Cardiac septum (tissue), 1 donor: ENCODE data around the gene POR. TPM values are rescaled to one million over a fixed set of nuclear protein-coding genes. Genes with fewer than 3 reads are reported as not detected.
"Not testable (repeated sequence)": the region's sequence is repeated elsewhere in the genome, so short reads cannot be mapped to it uniquely, and the experiment has no call there.

ENCODE experiments used
- DNase-seq: peaks from one replicate; pipeline ENCODE4 v3.0.0-alpha.2; 2020; ENCODE audit warnings: low spot score
- intact Hi-C: fragments of 100-400 bp; cut with DNase I; formaldehyde crosslinking; loops from one replicate; pipeline ENCODE4 v1.14.0; 2022
- total RNA-seq: library from RNA; stranded (reverse); fragmentation: NEBNext Ultra II Directional; extraction: Animal tissue kit (Norgen Biotek cat#: 25700); gene quantifications from one replicate; pipeline ENCODE4 v1.2.1, GENCODE V29; 2021
- donor health status: DM: no; HTN: no; CAD: no.

Gene POR
- total RNA-seq, 1 donor from 2014 or later = 39.7 TPM

DNA sequence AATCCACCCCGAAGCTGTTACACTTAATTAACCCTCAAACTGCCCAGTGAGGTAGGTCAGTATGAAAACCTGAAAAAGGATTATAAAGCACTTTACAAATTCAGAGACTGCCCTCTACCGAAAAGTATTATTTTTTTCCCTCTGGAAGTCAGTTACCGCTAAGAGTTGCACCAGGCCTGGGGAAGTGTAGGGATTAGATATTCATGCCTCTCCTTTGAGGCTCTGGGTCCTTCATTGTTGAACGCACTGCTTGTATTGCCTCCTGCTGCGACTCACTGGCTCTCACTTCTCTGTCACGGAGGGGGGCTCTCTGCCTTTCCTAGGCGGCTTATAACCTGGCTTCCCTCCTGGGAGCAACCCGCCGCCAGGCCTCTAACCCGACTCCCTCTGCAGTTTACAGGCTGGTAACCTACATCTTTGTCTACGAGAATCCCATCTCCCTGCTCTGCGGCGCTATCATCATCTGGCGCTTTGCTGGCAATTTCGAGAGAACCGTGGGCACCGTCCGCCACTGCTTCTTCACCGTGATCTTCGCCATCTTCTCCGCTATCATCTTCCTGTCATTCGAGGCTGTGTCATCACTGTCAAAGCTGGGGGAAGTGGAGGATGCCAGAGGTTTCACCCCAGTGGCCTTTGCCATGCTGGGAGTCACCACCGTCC lies 33.4 kb upstream of the POR start:
- no peak for DNase-seq
- intact Hi-C loops = no loop called here

DNA sequence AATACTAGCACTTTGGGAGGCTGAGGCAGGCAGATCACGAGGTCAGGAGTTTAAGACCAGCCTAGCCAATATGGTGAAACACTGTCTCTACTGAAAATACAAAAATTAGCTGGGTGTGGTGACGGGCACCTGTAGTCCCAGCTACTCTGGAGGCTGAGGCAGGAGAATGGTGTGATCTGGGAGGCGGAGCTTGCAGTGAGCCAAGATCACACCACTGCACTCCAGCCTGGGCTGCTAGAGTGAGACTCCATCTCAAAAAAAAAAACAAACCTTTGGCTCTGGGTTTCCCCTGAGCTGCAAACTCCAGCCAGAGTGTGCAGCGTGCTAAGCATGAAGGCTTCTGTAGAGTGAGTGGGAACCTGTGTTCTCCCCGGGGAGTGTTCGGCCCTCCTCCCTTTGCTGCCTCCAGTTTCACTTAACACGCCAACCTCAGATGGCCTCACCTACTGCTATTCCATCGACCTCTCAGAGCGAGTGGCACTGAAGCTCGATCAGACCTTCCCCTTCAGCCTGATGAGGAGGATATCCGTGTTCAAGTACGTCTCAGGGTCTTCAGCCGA lies 31.6 kb upstream of the POR start:
- DNase-seq, intact Hi-C loops: not testable (repeated sequence)

DNA sequence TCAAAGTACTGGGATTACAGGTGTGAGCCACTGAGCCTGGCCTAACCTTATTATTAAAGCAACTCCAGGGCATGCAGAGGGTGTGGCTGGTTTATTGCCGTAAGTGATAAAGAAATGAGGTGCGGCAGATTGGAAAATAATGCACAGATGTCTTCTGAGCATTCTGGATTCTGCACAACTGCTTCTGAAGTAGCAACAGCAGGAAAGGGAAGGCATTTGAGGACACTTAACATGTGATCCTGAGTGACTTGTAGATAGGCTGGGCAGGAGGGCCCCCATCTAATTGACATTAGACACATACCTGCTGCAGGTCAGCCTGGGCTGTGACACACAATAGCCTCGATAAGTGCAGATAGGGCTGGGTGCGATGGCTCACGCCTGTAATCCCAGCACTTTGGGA lies 30.5 kb upstream of the POR start:
- intact Hi-C loops = no loop called here
- DNase-seq = no peak

DNA sequence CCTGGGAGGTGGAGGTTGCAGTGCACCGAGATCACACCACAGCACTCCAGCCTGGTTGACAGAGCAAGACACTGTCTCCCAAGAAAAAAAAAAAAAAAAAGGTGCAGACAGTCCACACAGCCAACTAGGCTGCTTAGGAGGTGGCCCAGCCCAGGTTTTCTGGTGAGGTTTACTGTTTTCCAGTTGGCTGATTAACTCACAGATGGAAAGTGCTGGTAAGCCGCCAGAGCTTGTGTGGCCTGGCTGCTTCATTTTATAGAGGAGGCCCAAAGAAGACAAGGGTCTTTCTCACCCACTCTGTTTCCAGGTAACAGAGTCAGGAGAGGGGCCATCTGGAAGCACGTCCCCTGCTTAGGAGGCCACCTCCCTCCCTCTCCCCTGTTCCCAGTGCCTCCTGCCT lies 29.9 kb upstream of the POR start:
- intact Hi-C loops = no loop called here
- no peak for DNase-seq

DNA sequence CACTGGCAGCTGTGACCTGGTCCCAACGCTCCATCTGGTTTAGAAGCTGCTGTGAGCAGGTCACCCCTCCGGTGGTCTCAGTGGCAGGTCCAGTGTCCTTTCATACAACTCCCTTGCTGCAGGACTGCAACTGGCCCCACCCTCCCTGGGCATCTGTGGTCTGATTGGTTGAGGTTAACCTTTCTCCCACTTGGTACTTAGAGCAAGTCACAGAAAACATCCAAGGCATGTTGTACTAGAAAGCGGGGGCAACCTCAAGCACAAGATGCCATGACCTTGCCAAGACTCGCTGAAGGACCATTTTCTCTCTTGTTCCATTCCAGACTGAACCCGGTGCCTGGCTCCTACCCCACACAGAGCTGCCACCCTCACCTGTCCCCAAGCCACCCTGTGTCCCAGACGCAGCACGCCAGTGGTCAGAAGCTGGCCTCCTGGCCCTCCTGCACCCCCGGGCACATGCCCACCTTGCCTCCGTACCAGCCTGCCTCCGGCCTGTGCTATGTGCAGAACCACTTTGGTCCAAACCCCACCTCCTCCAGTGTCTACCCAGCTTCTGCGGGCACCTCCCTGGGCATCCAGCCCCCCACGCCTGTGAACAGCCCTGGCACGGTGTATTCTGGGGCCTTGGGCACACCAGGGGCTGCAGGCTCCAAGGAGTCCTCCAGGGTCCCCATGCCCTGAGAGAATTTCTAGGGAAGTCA lies 27.1 kb upstream of the POR start:
- no peak for DNase-seq
- intact Hi-C loops = no loop called here

DNA sequence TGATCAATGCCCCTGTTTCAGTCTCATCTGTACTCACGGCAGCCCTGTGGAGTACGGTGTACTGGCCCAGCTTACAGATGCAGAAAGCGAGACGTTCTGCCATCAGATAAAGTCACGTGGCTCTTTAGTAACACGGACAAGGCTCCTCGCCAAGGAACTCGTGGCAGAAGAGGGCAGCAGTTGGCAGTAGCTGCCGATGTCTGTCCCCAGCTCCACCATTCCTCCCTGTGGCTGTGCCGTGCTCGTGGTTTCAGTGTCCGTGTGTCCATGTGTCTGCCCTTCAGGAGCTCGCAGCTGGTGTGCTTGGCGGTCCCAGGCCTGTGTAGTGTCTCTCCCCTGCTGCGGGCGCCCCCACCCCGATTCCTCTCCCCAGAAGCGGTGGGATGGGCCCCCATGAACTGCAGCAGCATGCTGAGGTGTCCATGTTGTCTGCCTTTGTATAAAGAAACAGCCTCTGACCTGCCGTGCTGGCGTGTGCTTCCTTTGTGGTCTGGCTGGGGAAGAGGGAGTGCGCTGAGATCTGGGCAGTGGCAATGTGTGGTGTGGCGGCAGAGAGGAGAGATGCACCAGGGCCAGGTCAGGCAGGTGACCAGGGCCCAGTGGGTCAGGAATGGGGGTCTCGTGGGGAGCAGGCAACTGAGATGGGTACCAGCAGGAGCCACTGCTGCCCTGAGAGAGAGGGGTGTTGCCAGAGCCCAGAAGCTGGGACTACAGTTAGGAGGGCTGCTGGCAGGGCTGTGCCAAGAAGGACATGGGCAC lies 26.3 kb upstream of the POR start:
- intact Hi-C loops = no loop called here
- DNase-seq = no peak

DNA sequence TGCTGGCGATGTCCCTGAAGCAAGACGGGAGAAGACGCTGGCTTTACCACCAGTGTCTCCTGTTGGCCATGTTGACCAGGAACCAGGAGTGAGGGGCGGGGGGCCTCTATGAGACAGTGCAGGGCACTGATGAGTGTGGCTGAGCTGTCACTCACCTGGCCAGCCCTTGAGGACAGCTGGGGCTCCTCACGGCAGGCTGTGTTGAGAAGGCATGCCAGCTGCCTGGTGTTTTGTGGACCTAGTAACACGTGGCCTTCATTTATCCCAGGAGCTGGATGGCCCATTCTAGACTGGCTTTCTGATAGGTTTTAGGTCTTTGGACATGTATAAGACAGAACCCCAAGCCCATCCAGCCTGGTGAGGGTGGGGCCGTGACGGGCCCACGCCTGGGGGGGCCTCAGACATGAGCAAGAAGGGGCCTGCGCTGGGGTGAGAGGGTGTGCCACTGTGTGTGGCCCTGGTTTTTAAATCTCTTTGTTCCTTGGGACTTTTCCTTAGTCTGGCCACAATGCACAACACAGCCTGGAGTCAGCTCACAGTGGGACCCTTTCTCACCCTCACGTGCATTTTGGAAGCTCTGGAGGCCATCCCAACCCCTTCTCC lies 25.6 kb upstream of the POR start:
- DNase-seq = no peak
- intact Hi-C loops = no loop called here

DNA sequence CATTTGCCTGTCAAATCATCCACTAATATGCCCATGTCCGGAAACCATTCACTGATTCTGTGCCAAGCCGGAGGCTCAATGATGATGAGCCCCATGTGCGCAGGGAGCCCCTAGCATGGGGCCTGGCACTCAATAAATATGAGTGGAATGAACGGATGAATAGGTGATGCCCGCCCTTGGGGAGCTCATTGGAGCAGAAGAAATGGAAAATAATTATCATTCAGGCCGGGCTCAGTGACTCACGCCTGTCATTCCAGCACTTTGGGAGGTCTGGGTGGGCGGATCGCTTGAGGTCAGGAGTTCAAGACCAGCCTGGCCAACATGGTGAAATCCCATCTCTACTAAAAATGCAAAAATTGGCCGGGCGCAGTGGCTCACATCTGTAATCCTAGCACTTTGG lies 25.1 kb upstream of the POR start:
- DNase-seq = no peak
- intact Hi-C loops = no loop called here

DNA sequence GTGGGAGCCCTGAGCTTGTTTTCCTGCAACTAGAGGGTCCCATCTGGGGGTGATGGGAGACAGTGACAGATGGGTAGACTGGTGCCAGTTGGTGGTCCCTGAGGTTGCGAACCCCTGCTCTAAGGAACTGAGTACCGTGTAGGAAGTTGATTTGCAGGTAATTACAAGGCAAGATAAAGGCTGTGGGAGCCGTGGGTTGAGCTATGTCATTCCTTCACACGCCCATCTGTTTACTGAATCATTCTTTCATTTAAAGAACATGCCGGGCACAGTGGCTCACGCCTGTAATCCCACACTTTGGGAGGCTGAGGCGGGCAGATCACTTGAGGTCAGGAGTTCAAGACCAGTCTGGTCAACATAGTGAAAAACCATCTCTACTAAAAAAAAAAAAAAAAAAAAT lies 23.7 kb upstream of the POR start:
- intact Hi-C loops, DNase-seq: not testable (repeated sequence)

DNA sequence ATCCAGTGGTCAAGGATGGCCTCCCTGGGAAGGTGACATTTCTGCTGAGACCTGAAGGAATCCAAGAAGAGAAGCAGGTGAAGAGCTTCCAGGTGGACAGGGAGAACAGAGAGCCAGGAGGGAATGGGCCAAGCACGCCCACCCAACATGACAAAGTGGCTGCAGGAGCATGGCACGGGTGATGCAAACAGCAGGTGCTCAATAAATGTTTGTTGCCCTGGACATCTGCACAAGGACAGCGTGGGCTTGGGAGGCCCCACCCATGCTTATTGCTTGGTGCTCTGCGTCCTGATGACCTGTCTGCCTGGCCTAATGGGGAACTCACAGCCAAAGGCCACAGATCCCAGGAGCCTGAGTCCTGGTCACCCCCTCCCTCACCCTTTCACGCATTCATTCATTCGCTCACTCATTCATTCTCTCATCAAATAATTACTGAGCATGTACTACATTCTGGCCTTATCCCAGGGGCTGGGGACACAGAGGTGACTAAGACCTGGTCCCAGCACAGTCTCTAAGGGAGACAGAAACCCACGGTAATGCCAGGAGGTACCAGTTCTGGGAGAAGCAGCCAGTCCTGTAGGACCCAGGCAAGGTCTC lies 23.0 kb upstream of the POR start:
- intact Hi-C loops = no loop called here
- no peak for DNase-seq

DNA sequence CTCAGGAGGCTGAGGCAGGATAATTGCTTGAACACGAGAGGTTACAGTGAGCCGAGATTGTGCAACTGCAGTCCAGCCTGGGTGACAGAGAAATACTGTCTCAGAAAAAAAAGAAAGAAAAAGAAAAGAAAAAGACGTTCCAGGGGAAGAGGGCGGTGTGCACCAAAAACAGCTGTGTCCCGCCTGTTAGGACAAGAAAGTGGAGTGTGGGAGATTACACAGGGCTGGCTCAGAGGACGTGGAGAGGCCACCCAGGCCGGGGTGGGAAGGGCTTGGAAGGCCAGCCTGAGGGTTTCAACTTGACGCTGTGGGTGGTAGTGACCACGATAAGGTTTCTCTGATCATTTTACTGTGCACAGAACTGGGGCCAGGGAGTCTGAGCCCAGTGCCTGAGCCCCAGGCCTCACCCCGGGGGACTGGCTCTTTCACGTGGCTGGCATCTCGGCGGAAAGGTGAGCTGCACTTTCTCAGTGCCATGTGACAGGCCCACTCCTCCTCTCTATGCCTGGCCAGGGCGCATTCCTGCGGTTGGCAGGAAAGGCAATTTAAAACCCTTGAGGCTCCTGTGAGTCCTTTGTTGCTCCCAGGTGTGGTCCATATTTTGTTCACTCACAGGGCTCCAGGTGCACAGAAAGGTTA lies 22.2 kb upstream of the POR start:
- intact Hi-C loops = no loop called here

DNA sequence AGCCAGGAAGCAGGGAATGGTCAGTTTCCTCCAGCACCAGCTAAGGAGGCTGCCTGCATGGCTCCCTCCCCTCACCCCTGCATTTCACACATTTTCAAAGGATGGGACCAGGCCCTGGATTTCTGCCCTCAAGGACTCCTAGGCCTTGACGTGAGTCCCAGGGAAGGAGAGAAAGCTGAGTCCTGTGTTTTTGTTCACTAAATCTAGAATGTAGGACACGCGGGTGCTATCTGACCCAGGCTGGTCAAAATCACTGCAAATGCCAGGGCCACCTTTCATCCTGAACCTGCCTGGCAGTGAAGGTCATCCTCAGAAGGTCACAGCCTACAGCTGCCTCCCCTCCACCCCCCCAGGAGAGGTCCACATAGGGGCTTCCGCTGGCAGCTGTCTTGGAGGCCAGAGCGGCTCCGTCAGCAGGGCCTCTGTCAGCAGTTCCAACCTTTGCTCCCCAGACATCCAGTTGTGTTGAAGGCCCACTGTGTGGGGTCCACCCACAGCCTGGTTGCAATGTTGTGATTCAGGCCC lies 18.1 kb upstream of the POR start:
- DNase-seq = no peak
- intact Hi-C loops = no loop called here

More for the DNA sequence above, 22.2 kb upstream of the POR start:
- no peak for DNase-seq

DNA sequence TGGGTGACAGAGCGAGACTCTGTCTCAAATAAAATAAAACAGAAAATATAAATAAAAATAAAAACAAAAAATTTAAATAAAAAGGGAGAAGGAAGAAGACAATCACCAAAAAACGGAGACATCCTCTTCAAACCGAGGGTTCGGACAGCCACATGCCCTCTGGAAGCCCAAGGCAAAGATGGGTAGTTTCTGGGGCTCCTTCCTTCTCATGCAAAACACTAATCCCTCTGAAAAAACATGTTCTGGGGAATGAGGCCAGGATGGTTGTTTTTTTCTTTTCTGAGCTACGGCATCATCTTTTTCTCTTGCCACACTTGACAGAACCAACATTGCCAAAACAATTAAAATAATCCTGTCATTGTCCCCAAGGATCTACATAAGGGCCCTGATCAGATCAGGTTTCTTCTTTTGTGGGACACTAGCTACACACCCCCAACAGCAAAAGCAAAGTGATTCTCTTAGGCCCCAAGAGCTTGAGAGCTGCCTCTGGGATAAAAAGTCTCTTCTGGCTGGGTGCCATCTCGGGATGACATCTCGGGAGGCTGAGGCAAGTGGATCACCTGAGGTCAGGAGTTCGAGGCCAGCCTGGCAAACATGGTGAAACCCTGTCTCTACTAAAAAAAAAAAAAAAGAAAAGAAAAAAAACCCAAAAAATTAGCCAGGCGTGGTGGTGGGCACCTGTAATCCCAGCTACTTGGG lies 14.2 kb upstream of the POR start:
- DNase-seq = no peak
- intact Hi-C loops = no loop called here

DNA sequence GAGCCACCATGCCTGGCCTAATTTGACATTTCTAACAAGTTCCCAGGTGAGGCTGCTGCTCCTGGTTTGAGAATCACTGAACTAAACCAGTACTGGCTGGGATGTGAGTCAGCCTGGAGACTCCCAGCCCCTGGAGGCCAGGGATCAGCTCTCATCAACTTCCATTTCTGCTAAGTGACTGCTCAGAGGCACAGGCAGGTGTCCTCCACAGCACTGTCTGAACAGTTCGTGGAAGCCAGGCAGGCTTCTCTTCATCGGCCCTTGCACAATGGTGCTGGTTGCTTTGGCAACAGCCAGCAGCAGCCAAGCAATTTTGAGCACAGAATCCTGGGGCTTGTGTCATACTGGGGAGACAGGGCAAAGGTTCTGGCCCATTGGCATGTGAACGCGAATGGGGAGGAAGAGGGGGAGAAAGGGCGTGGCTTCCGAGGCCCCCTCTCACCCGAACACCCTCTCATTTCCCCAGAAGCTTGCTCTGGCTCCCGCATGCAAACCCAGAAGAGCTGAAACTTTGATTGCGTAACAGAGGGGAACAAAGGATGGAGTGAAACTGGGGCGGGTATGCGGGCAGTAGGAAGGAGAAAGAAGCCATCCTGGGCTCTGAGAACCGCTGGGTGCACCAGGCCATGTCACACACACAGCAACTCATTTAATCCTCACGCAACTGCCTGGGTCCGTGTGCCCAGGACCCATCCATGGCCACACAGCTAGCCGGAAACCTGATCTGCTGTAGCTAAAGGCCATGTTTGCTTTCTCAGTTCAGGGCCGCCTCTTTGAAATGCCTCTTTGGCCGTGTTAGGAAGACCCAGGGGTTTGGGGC lies 9.0 kb upstream of the POR start:
- peak; percentile 79 for DNase-seq
- intact Hi-C loops = no loop called here

DNA sequence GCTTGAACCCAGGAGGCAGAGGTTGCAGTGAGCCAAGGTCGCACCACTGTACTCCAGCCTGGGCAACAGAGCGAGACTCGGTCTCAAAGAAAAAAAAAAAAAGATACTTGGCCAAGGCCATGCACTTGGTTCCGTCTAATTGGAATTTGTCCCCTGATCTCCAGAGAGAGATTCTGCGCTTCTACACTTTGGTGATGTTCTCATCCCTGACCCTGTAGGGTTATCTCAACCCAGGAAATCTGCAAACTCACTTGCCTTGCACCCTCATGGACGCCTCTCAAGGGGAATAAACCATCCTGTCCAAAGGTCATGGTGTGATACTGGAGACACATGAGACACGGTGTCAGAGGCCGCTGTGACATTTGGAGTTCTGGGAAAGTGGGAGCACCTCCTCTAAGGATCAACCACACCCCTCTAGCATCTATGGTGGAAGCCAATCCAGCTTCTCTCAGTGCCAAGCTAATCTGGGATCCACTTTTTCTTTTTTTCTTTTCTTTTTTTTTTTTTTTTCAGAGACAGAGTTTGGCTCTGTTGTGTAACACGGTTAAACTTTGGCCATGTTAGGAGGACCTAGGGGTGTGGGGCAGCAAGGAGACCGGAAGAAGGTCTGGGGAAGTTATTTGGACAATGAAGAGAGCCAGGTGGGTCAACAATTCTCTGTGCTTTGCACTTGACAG lies 7.8 kb upstream of the POR start:
- DNase-seq = no peak
- intact Hi-C loops = no loop called here

DNA sequence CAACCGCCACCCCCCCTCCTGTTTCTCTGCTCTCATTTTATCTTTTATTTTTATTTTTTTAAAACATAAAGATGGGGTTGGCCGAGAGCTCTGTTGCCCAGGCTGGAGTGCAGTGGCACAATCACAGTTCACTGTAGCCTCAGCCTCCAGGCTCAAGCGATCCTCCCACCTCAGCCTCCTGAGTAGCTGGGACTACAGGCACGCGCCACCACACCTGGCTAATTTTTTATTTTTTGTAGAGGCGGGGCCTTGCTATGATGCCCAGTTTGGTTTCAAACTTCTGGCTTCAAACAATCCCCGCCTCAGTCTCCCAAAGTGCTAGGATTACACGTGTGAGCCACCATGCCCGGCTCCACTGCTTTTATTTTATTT lies 7.3 kb upstream of the POR start:
- DNase-seq, intact Hi-C loops: not testable (repeated sequence)

DNA sequence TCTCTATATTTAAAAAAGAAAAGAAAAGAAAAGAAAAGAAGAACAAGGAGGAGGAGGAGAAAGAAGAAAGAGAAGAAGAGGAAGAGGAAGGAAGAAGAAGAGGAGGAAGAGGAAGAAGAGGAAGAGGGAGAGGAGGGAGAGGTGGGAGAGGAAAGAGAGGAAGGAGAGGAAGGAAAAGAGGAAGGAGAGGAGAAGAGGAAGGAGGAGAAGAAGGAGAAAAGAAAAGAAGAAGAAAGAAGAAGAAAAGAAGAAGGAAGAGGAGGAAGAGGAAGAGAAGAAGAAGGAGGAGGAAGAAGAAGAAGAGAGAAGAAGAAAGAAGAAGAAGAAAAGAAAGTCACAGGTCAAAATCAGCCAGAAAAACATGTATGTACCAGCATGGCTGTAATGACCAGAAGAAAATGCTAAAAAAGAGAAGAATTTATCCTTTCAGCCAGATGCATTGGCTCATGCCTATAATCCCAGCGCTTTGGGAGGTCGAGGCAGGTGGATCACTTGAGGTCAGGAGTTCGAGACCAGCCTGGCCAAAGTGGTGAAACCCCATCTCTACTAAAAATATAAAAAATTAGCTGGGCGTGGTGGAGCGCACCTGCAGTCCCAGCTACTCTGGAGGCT lies 5.3 kb upstream of the POR start:
- no peak for DNase-seq
- intact Hi-C loops = no loop called here
